Upper lobe of right lung (tissue), 1 donor: ENCODE measurements around the gene TOM1L2. TPM values are rescaled to one million over a fixed set of nuclear protein-coding genes. Genes with fewer than 3 reads are reported as not detected.

Source experiments
- ATAC-seq: fragments of 200-7000 bp; cut with Tn5 transposase; one replicate; pipeline ENCODE4 v1.9.1; 2020; ENCODE audit warnings: mild to moderate bottlenecking, moderate library complexity
- DNase-seq: peaks from one replicate; pipeline ENCODE4 v3.0.0-alpha.2; 2020
- H3K27ac ChIP-seq: fragments of 200-600 bp; one replicate; pipeline ENCODE4 v1.8.0; 2022
- H3K27me3 ChIP-seq: fragments of 200-600 bp; one replicate; pipeline ENCODE4 v1.8.0; 2022; ENCODE audit warnings: mild to moderate bottlenecking
- H3K36me3 ChIP-seq: fragments of 200-600 bp; one replicate; pipeline ENCODE4 v1.8.0; 2022
- H3K4me1 ChIP-seq: fragments of 200-600 bp; one replicate; pipeline ENCODE4 v1.8.0; 2022
- H3K4me3 ChIP-seq: fragments of 200-600 bp; one replicate; pipeline ENCODE4 v1.8.0; 2022; ENCODE audit warnings: mild to moderate bottlenecking
- H3K9me3 ChIP-seq: fragments of 200-600 bp; one replicate; pipeline ENCODE4 v1.8.0; 2022
- intact Hi-C: fragments of 100-400 bp; cut with DNase I; formaldehyde crosslinking; loops from one replicate; pipeline ENCODE4 v1.11.0; 2022
- total RNA-seq: library from RNA; stranded (reverse); fragmentation: NEBNext Ultra II Directional; extraction: Animal tissue kit (Norgen Biotek cat#: 25700); gene quantifications from one replicate; pipeline ENCODE4 v1.2.1, GENCODE V29; 2021
- TF ChIP-seq, protein P1 (sequence below): fragments of 200-600 bp; IDR thresholded peaks from one replicate; pipeline ENCODE4 v1.8.0; 2022; ENCODE audit warnings: antibody characterized with exemption
- donor health status: DM: no; HTN: yes; CAD: no; lungs with severe emphysema.

The TOM1L2 gene
- total RNA-seq, 1 donor from 2014 or later = 76.7 TPM

GRCh38 chr17:17931159-17931558 lies 41.0 kb downstream of the TOM1L2 start:
- Histone ChIP-seq H3K27me3 (no peaks in the 10 kb centered on the region), H3K27ac (no peak overlapping the region), H3K36me3 (no peaks in the 10 kb centered on the region), H3K4me1 (peaks cover 44% of the 10 kb centered on the region), H3K4me3 (no peak overlapping the region), H3K9me3 (no peaks in the 10 kb centered on the region)
- intact Hi-C loops = no loop called here
- DNase-seq = no peak
- no peak for ATAC-seq
- TF ChIP-seq, protein P1, sequence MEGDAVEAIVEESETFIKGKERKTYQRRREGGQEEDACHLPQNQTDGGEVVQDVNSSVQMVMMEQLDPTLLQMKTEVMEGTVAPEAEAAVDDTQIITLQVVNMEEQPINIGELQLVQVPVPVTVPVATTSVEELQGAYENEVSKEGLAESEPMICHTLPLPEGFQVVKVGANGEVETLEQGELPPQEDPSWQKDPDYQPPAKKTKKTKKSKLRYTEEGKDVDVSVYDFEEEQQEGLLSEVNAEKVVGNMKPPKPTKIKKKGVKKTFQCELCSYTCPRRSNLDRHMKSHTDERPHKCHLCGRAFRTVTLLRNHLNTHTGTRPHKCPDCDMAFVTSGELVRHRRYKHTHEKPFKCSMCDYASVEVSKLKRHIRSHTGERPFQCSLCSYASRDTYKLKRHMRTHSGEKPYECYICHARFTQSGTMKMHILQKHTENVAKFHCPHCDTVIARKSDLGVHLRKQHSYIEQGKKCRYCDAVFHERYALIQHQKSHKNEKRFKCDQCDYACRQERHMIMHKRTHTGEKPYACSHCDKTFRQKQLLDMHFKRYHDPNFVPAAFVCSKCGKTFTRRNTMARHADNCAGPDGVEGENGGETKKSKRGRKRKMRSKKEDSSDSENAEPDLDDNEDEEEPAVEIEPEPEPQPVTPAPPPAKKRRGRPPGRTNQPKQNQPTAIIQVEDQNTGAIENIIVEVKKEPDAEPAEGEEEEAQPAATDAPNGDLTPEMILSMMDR = no peak

DNA sequence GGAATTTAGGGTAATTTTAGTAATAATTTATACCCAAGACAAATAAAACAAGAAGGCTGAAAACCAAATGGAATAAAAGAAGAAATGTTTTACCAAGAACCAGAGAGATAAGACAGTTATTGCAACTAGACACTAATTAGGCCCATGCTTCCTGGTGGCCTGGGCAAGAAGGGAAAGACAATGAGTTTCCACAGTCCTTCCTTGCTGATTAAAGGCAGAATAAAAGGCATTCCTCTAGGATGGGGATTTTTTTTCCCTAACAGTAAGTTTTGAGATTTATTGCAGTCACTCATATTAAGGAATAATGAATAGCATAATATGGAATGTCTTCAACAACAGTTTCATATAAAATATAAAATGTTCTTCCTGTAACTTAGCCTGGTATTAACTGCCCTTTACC lies 41.5 kb downstream of the TOM1L2 start:
- no peak overlapping the region for H3K27ac ChIP-seq
- intact Hi-C loops = no loop called here

GRCh38 chr17:17929655-17930380 lies 42.4 kb downstream of the TOM1L2 start:
- DNase-seq (no peak), ATAC-seq (peak; percentile 67)
- Histone ChIP-seq H3K4me3 (no peak overlapping the region), H3K27ac (peak overlapping the region; percentile 25), H3K36me3 (no peaks in the 10 kb centered on the region), H3K9me3 (no peaks in the 10 kb centered on the region), H3K4me1 (peaks cover 33% of the 10 kb centered on the region), H3K27me3 (no peaks in the 10 kb centered on the region)
- TF ChIP-seq, protein P1 = no peak
- intact Hi-C loops = no loop called here

More for the DNA sequence above, 41.5 kb downstream of the TOM1L2 start:
- no peaks in the 10 kb centered on the region for H3K36me3 ChIP-seq
- DNase-seq = no peak
- H3K4me3 ChIP-seq = no peak overlapping the region
- TF ChIP-seq, protein P1 = no peak
- no peaks in the 10 kb centered on the region for H3K9me3 ChIP-seq
- peaks cover 40% of the 10 kb centered on the region for H3K4me1 ChIP-seq
- H3K27me3 ChIP-seq = no peaks in the 10 kb centered on the region
- ATAC-seq = no peak

DNA sequence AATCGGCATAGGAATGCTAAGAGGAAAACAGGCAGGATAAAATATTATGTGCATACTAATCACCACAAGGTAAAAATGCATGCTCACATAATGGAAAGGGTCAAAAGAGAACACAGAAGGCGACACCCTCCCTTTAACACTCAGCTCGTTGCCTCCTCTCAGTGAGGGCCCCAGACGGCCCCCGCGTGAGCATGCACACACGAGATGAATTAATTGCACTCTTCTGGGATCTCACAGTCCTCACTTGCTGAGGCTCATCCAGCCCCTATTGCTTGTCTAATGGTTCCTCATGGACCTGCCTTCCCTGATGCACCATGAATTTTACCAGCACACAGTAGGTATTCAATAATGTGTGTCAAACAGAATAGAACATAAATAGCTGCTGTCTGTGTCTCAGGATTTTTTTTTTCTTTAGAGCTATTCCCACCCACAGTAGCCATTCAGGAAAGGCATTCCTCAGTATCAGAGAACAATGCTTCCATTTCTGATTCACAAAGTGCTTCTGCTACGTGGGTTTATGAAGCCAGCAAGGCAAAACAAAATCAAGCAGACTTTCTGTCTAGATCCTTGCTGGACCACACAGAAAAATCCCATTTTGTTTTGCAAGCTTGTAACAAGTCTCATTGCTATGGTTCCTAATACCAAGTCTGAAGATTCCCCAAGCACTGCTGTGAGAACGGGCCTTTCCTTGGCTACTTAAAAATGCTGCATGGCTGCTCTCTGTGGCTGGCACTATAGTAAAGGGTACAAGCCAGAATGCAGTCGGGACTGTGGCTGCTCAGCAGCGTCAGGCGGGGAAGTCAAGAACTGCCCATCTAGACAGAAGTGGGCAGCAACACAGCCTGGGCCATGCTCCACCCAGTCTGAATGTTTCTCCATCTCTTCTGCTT lies 43.6 kb downstream of the TOM1L2 start:
- intact Hi-C loops = no loop called here
- ATAC-seq = peak; percentile 77
- H3K4me1 ChIP-seq = peaks cover 27% of the 10 kb centered on the region

GRCh38 chr17:17926840-17927449 lies 45.3 kb downstream of the TOM1L2 start:
- Histone ChIP-seq H3K9me3 (no peaks in the 10 kb centered on the region), H3K36me3 (no peaks in the 10 kb centered on the region), H3K27me3 (no peaks in the 10 kb centered on the region), H3K4me3 (no peak overlapping the region), H3K4me1 (peaks cover 39% of the 10 kb centered on the region), H3K27ac (no peak overlapping the region)
- TF ChIP-seq, protein P1 = no peak
- ATAC-seq (no peak), DNase-seq (no peak)
- intact Hi-C loops = no loop called here

More for the DNA sequence above, 43.6 kb downstream of the TOM1L2 start:
- H3K9me3 ChIP-seq = no peaks in the 10 kb centered on the region
- DNase-seq = no peak
- no peak overlapping the region for H3K4me3 ChIP-seq
- H3K27ac ChIP-seq = peak overlapping the region; percentile 39
- no peaks in the 10 kb centered on the region for H3K36me3 ChIP-seq
- TF ChIP-seq, protein P1 = no peak
- no peaks in the 10 kb centered on the region for H3K27me3 ChIP-seq
